Forelimb muscle (tissue), 1 donor: Measurements from ENCODE around the gene DNAJC1. TPM values are rescaled to one million over a fixed set of nuclear protein-coding genes. Genes with fewer than 3 reads are reported as not detected.
A peak's percentile ranks its signal among the peaks of the same experiment; 100 is the strongest.
"Not testable (repeated sequence)": the region's sequence is repeated elsewhere in the genome, so short reads cannot be mapped to it uniquely, and the experiment has no call there.

Experiments
- DNase-seq: peaks from one replicate; pipeline ENCODE4 v3.0.0-alpha.2; 2013; ENCODE audit warnings: low read depth
- polyA plus RNA-seq: library from polyadenylated mRNA; unstranded; fragments of 120-200 nt; gene quantifications from one replicate; pipeline ENCODE4 v1.2.1, GENCODE V29; 2013; ENCODE audit not compliant: insufficient read length

The DNAJC1 gene, protein sequence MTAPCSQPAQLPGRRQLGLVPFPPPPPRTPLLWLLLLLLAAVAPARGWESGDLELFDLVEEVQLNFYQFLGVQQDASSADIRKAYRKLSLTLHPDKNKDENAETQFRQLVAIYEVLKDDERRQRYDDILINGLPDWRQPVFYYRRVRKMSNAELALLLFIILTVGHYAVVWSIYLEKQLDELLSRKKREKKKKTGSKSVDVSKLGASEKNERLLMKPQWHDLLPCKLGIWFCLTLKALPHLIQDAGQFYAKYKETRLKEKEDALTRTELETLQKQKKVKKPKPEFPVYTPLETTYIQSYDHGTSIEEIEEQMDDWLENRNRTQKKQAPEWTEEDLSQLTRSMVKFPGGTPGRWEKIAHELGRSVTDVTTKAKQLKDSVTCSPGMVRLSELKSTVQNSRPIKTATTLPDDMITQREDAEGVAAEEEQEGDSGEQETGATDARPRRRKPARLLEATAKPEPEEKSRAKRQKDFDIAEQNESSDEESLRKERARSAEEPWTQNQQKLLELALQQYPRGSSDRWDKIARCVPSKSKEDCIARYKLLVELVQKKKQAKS
- polyA plus RNA-seq = 10.8 TPM

DNA sequence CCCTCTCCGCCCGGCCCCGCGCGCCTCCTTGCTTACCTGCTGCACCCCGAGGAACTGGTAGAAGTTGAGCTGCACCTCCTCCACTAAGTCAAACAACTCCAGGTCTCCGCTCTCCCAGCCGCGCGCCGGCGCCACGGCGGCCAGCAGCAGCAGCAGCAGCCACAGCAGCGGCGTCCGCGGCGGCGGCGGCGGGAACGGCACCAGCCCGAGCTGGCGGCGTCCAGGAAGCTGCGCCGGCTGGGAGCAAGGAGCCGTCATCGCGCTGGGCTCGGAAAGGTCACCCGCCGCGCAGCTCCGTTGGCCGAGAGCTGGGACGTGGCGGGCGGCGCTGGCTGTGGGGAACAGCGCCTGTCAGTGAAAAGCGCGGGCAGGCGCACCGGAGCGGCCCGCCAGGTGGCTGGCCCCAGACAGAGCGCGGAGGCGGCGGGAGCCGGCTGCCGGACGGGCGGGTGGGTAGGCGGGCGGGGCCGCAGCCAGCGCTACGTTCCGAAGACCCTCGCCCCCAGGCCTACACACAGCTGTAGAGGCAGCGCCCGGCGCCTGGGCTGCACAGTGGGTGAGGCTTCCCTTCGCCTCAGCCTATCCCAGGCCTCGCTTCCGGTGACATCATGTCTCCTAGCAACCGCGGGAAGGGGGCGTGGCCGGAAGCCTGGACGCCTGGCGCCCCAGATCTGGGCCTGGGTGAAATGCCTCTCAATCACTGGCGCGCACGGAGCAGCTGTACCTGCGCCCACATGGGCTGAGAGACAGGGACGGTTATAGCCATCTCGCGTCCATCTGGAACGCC, at the start of gene DNAJC1:
Gene DNAJC1 (minus strand): TSS at position 554 of the 787 bp plus-strand sequence. CDS start 296 bp downstream, at position 258.
- DNase-seq = peak; percentile 88

DNA sequence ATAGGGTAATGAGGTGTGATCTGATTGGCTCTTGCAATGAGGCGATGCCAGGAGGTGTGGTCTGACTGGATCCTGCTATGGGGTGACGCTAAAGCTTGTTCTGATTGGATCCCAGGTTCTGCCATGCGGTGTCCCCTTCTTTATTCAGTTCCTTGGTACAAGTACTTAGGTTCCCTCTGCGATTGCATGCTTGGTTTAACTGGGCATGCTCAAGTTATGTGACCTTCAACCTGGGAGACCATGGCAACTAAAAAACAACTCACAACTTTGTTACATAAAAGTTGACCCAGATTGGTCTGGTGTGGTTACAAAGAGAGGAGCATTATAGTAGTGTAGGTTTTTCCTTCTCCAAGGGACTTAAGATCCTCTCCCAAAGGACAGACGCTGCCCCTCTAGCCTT, 49.5 kb upstream of the DNAJC1 start:
- DNase-seq = no peak

DNA sequence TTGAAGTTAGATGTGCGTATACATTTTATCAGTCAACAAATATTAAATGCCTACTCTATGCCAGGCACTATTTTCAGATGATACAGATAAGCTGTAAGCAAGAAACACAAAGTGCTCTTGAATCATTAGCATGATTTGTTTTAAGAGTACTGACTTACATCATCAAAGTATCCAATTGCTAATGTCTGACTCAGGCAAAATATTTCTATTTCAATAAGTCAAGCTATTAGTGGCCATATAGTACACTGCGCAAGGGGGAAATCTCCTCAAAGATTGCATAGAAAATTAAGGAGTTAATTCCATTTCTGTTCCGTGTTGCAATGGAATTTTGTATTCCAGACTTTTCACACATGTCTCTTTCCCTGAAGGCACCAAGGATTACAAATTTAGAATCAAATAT, 46.1 kb upstream of the DNAJC1 start:
- DNase-seq = no peak

DNA sequence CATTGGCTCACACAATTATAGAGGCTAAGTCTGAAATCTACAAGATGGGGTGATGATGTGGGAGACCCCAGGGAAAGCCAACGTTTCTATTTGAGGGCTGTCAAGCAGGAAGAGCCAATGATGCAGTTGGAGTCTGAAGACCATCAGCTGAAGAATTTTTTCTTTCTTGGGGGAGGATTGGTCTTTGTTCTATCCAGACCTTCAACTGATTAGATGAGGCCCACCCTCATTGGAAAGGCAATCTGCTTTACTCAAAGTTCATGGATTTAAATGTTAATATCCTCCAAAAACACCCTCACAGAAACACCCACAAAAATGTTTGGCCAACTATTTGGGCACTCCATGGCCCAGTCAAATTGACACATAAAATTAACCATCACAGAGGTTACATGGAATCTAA, 44.3 kb upstream of the DNAJC1 start:
- DNase-seq = no peak

DNA sequence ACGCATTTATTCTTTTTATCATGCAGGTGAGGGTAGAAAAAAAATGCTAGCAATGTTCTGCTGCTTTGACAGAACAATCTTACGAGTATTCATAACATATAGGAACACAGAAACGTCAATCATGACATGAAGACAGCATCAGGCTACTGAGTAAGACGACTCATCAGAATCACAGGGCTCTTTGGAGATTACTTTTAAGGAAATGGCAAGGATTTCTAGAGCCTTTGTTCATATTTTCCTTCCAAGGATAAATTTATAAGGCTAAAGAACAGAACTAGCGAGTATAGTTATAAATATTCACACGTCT, 39.8 kb upstream of the DNAJC1 start:
- DNase-seq = no peak

- no peak for DNase-seq
Observed at GRCh38 chr10:22042557-22043326, 39.2 kb upstream of the DNAJC1 start.

DNA sequence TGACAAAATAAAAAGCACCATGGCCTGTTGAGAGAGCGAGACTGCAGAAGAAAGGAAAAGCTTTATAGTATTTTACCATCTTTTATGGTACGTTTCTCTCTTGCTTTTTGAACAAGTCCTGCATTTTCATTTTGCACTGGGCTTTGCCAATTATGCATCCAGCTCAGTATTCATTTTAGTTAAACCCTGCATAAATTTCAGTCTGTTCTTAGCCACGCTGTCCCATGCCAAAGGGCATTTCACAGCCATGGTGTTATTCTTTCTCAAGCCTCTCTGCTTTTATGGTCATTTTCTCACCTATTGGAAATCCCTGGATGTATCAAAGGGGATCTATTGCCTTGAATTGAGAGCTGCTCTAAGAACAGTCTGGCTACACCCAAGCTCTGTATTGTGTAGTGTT, 30.8 kb upstream of the DNAJC1 start:
- no peak for DNase-seq

DNA sequence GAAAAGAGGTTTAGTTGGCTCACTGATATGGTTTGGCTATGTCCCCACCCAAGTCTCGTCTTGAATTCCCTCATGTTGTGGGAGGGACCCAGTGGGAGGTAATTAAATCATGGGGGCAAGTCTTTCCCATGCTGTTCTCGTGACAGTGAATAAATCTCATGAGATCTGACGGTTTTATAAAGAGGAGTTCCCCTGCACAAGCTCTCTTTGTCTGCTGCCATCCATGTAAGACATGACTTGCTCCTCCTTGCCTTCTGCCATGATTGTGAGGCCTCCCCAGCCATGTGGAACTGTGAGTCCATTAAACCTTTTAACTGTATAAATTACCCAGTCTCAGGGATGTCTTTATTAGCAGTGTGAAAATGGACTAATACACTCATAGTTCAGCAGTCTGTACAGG, 28.7 kb upstream of the DNAJC1 start:
- not testable (repeated sequence) for DNase-seq

- no peak for DNase-seq
Observed at GRCh38 chr10:22030421-22030820, 26.9 kb upstream of the DNAJC1 start.

GRCh38 chr10:22029445-22030236, 26.1 kb upstream of the DNAJC1 start:
- DNase-seq = no peak

GRCh38 chr10:22027364-22028238, 24.1 kb upstream of the DNAJC1 start:
- DNase-seq = no peak

DNA sequence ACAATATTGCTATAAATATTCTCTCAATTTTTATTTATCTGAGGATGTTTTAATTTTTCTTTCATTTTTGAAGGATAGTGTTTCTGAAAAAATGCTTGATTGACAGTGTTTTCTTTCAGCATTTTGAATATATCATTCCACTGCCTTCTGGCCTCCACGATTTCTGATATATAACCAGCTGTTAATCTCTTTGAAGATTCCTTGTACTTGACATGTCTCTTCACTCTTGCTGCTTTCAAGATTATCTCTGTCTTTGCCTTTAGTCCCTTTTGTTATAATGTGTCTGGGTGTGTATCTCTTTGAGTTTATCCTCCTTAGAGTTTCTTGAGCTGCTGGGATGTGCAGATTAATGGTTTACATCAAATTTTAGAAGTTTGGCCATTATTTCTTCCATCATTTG, 22.8 kb upstream of the DNAJC1 start:
- no peak for DNase-seq

- DNase-seq = no peak
Observed at GRCh38 chr10:22023508-22023907, 20.0 kb upstream of the DNAJC1 start.

GRCh38 chr10:22022257-22023032, 18.9 kb upstream of the DNAJC1 start:
- DNase-seq = no peak

DNA sequence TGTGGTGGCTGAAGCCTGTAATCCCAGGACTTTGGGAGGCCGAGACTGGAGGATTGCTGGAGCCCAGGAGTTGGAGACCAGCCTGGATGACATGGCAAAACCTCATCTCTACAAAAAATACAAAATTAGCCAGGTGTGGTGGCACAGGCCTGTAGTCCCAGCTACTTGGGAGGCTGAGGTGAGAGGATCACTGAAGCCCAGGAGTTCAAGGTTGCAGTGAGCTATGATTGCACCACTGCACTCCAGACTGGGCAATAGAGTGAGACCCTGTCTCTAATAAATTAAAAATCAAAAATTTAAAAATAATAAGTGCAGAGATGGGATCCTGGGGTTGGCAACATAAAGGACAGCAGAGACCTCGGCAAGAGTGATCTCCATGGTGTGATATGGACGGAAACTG, 17.6 kb upstream of the DNAJC1 start:
- DNase-seq = not testable (repeated sequence)

DNA sequence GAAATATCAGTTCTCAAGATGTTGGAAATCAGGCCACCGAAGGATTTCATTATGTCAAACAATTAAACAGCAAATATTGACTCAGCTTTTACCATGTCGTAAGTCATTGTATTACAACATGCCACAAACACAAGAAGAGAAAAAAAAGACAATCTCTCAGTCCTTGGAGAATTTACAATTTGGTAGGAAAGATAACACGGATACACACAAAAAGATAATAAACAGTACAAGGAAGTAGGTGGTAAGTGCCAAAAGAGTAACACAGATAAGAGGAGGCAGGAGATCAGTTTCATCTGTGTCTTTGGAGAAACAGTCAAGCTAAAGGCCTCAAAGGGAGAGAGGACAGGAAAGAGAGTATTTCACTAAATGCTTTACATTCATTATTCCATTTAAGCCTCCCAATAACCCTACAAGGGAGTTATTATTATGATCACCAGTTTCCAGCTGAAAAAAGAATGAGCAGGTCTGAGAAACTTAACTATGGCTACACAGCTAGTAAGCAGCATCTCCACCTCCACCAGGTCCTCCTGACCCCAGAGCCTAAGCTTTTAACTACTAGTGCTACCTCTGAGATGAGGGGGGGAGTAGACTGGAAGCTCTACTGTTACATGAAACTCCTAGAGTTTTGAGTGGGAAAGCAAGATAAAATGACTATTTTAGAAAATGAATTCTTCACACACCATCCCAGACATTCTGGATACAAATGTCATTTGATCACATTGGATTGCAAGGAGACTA, 13.9 kb upstream of the DNAJC1 start:
- DNase-seq = no peak

GRCh38 chr10:22016046-22016705, 12.6 kb upstream of the DNAJC1 start:
- DNase-seq = no peak

GRCh38 chr10:22010973-22011408, 7.5 kb upstream of the DNAJC1 start:
- no peak for DNase-seq
